Superior temporal gyrus (tissue), 1 donor: ENCODE measurements around the gene MTCH1.
"Not testable (repeated sequence)": the region's sequence is repeated elsewhere in the genome, so short reads cannot be mapped to it uniquely, and the experiment has no call there.

ENCODE experiments used
- DNase-seq: peaks from one replicate; pipeline ENCODE4 v3.0.0-alpha.2; 2016; ENCODE audit errors: extremely low spot score

The MTCH1 gene

GRCh38 chr6:36997811-36998722, 12.1 kb upstream of the MTCH1 start:
- peak; percentile 43 for DNase-seq

- DNase-seq, result not testable (repeated sequence)
Observed at GRCh38 chr6:36990401-36990800, 4.4 kb upstream of the MTCH1 start.

DNA sequence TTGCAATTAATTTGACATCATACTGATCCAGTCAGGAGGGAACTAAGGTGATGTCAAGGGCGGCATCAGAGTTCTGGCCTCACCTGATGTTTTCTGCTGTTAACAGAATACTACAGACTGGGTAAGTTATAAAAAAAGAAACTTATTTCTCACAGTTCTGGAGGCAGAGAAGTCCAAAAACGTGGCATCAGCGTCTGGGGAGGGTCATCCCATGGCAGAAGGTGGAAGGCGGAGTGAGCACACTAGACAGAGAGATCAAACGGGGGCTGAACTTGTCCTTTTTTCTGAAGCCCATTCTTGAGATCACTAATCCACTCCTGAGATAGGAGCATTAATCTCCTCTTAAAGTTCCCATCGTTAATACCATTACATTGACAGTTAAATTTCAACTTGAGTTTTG, 3.3 kb upstream of the MTCH1 start:
- DNase-seq, result no peak

DNA sequence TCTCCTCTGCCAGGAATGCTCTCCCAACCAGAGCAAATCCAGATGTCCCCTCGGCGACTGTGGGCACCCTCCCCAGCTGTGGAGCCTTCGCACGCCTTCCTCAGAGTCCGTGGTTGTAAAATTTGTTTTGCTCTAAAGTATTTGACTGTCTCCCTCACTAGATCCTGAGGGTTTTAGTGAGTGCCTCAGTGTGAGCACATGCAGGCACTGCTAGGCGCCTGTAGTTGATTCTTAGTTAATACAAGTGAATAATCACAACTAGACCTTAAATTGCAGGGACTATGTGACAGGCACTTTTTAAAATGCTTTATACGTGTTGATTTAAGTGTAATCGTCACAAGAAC, 680 bp upstream of the MTCH1 start:
- no peak for DNase-seq

DNA sequence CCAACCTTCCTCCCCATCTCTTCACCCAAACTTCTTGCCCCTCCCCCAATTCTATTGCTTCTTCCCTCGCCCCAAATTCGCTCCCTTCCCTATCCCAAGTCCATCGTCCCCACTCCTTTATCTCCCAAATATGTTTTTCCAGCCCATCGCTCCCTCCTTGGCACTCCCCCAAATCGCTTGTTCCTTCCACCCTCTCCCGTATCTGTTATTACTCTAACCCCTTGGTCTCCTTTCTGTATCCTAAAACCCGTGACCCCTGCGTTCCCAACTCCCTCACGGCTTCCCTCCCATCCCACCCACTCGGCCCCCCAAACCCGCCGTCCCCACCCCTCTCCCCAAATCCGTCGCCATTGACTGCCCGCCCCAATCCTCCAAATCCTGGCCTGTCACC, 584 bp downstream of the MTCH1 start:
- DNase-seq, result no peak

- no peak for DNase-seq
Observed at GRCh38 chr6:36984581-36985416, 1.2 kb downstream of the MTCH1 start.

DNA sequence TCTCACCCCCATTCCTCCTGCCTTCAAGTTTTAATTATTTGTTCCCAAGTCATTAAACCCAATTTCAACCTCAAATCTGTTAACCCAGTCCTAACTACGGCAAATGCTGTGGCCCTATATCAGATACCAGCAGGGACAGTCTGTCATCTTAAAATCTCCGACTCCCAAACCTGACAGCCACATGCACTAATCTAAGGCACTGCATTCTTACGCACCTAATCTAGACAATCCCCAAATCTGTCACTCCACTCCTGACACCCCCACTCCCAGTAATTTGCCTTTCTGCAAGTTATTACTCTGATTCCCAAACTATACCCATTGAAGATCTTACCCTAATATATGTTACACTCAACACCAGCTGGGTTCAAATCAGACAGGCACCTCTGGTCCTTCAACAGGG, 2.5 kb downstream of the MTCH1 start:
- no peak for DNase-seq

DNA sequence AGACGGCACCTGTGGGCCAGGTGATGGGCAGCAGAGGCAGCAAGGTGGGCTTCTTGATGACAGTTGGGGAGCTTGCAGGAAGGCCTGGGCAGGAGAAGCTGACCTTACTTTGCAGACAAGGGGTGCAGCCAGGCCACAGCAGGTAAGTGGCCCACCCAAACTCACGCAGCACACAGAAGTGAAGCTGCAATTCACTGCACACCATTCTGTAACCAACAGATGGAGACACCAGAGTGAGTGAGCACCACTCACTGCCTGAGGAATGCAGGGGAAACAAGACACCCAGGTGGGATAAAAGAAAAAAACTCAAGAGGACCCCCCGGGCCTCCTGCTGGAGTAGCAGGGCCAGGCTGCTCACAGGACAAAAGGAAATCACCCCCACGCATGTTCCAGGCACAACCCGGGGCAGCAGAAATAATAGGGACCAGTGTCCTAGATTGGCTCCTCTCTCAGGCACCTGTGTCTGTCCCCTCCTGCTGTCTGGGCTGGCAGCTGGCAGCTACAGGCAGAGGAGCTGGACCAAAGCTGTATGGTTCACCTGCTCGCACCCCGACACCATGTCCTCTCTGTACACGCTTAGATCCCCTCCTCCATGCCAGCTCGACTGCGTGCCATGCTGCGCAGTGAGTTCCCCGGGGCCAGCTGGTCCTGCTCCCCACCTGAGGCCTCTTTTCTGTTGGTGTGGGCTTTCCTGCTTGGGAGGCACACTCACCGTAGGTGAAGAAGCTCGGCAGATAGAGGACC, 4.9 kb downstream of the MTCH1 start:
- no peak for DNase-seq

DNA sequence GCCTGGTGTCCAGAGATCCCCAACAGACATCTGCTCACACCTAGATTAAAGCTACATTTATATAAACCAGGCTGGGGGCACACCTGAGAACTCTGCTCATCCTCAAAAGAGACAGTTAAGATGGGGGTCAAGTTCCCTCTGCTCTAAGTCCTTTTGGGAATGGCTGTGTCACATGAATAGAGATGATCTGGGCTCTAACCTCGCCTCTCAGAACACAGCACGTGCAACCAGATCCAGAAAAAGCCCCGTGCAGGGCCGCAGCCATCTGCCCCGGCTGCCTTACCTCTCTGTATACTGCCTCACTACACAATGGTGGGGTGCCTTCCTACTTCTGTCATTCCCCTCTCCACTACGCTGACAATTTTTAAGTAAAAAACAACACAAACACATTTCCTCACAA, 5.9 kb downstream of the MTCH1 start:
- no peak for DNase-seq

GRCh38 chr6:36979347-36979742, 6.7 kb downstream of the MTCH1 start:
- DNase-seq, result peak; percentile 90

GRCh38 chr6:36978421-36979346, 7.3 kb downstream of the MTCH1 start:
- DNase-seq, result no peak

DNA sequence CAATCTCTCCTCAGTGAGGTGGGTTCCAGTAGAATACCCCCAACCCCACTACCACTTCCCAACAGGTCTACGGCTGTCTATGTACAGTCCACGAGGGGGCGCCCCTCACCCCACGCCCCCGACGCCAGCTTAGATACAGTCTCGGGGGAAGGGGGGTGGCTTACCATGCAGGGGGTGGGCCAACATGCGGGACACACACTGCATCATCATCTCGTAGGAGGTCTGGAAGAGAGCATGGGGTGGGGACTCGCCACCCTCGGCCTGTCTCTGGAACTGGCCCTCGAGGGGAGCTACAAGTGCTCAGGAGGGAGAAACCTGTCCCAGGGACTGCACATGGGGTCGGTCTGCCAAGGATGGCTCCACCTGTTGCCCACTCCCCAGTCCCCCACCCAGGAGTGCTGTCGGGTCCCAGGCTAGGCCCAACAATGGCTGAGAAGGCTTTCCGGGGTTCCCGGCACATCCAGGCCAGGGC, 8.5 kb downstream of the MTCH1 start:
- DNase-seq, result no peak

DNA sequence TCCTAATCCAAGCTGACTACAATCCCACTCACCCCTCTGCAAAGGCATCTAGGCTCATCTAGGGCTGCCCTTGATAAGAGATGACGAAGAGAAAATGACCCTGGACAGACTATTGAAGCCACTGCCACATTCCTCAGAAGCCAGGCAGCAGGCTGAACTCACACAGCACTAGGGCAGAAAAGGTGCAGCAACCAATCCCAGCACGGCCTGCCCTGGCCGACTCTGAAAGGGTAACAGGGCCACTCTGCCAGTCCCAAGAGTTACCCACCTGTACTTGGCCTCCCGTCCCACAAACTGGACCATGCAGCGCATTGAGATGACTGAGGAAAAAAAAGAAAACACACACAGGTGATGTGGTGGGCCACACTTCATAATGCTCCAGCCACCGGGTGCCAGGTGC, 9.1 kb downstream of the MTCH1 start:
- no peak for DNase-seq

DNA sequence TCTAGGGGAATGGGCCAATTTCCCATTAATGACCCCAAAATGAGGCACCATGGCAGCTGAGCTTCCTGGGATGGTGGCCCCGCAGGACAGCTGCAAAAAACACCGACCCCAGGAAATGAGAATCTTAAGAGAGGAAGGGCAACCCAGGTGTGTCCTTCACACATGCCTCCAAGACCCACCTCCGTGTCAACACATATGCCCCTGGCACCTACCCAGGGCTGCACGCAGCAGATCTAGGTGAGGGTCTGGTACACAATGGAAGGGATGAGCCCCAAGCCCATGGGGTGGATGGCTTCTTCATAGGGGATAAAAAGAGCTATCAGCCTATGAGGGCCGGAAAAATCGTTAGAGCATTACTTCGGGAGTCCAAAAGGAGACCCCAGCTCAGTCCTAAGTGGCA, 9.5 kb downstream of the MTCH1 start:
- DNase-seq, result no peak

GRCh38 chr6:36976007-36976264, 10.1 kb downstream of the MTCH1 start:
- DNase-seq, result no peak

DNA sequence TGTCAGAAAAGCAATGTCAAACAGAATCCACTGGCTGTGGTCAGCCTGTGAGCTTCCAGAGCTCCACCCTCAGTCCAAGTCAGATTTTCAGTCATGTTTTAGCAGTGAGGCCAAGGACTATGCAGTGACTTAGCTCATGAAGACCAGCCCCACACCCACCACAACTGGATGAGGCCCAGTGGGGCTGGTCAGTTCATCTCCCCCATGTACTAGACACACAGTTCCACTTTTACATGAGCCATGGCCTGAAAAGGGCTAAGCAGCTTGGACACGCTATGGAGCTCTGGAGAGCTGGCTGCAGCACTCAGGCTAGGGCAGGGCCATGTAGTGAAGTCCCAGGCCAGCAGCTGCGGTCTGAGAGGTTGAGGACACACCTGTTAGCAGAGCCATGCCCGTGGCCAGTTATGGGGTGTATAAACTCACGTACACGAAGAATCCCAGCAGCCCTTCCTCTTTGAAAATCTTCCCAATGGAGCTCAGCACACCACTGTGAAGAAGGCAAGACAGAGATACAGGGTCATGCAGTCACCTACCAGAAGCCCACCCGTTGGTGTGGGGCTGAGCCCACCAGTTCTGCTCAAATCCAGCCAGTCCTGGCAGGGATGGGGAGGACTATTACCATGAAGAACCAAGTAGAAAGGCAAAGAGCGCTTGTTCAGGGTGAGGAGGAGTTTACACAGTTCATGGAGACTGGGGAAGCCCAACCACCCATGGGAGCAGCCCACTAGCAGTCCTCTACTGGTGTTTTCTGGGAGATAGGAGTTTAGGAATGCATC, 10.6 kb downstream of the MTCH1 start:
- DNase-seq, result no peak

DNA sequence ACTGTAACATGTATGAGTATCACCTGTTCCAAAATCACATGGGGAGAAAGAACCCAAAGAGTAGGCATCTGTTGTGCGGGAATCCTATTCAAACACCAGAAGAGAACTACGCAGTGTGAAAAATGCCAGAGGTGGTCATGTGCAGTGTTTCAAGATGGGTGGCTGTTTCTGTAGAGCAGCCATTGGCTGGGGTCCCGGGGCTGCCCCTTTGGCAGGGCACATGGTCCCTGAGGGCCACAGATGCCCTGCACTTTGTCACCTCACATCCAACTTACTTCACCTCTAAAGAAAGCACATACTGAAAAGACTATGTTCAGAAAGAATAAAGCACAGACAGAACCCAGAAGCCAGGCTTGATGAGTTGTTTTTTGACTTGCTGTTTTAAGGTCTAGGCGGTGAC, 12.3 kb downstream of the MTCH1 start:
- DNase-seq, result no peak

DNA sequence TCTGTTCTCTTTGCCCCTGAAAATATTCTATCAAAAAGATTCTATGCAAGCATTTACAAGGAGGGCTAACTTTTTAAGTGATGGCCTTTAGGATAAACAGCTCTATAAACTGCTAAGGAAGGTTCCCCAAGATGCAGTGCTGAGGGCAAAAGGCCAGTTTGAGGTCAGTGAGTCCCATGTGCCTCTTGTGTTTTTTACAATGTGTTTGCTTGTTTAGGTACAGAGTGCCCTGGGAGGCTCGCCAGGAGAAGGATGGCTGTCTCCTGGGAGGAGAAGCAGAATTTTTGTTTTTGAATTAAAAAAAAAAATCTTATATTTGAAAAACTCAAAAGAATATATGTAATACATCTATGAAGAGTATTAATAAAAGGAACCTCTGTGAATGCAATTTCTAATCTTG, 12.8 kb downstream of the MTCH1 start:
- no peak for DNase-seq

DNA sequence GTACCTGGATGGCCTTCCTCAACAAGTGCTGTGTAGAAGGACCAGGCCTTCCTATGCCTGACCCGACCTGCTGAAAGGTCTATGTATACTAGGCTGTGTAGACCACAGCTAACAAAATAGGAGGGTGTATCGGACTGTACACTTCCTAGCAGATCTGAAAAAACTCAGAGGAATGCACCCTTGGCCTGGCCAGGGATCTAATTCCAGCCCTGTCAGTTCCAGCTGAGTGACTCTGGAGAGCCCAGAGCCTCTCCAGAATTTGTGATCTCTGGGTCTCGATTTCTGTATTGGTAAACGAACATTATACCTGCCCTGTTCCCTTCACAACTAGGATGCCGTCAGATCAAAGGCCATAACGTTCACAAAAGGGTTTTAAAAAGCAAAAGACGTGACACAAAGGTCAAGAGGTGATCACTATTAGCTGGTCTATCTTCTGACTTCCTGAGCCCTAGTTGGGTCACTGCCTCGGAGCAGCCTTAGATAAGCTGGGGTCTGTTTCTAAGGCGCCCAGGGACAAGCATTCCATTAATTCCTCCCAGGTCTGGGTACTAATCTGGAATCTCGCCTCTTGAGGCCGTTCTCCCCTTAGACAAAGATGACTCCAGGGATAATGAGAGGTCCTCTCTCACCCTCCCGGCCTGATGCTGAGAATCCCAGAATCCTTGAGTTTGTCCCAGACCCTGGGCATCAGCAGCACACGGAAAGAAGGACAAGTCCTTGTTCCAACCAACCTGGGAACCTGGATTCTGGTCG, 13.9 kb downstream of the MTCH1 start:
- no peak for DNase-seq
